ENCODE data around the gene NRROS.

GRCh38 chr3:196655496-196655895, 16.0 kb downstream of the NRROS start:
- no peak for TF ChIP-seq SPI1 (IDR thresholded peaks at IDR 0.05; ENCODE audit: borderline replicate concordance, low read depth)
- no peak for TF ChIP-seq CTCF (IDR thresholded peaks at IDR 0.05; ENCODE audit: insufficient read depth, low read length)
- TF ChIP-seq REST (IDR thresholded peaks at IDR 0.05; ENCODE audit: insufficient replicate concordance, low read depth) = no peak

Measured in HL-60 (cell line).